Brain microvascular endothelial cell (primary cell): ENCODE measurements around the gene KCNMA1.

Source experiments
- DNase-seq: peaks from one replicate; pipeline ENCODE4 v3.0.0-alpha.2; 2020
- H3K27ac ChIP-seq: fragments of 250-450 bp; sonication (Bioruptor Pico); 2 replicates; pipeline ENCODE4 v1.5.1; 2020; ENCODE audit warnings: mild to moderate bottlenecking, moderate library complexity
- H3K27me3 ChIP-seq: fragments of 250-450 bp; sonication (Bioruptor Pico); replicated peaks from 2 replicates; pipeline ENCODE4 v1.5.1; 2020; ENCODE audit warnings: mild to moderate bottlenecking
- H3K36me3 ChIP-seq: fragments of 250-450 bp; sonication (Bioruptor Pico); replicated peaks from 2 replicates; pipeline ENCODE4 v1.5.1; 2020; ENCODE audit warnings: mild to moderate bottlenecking
- H3K4me3 ChIP-seq: 2 replicates; pipeline ENCODE4 v1.5.1; 2011; ENCODE audit warnings: low read depth, mild to moderate bottlenecking, control low read depth, low read length, moderate library complexity
- CTCF ChIP-seq: IDR thresholded peaks from 2 replicates; pipeline ENCODE4 v1.5.1; 2011; ENCODE audit warnings: low read depth, mild to moderate bottlenecking, moderate library complexity, low read length, control low read depth, inconsistent platforms; ENCODE audit errors: missing control alignments
- in situ Hi-C: cut with HindIII; loops from 2 replicates; pipeline ENCODE4 v1.10.0; 2017; ENCODE audit warnings: low sequenced_read_pairs, low pct_ligation_motif_present

KCNMA1 gene

GRCh38 chr10:77638321-77639101 lies 903 bp upstream of the KCNMA1 start:
- Histone ChIP-seq H3K27me3 (no peaks in the 10 kb centered on the region), H3K27ac (no peak overlapping the region), H3K36me3 (no peaks in the 10 kb centered on the region), H3K4me3 (peak overlapping the region; percentile 81)
- no peak for DNase-seq
- in situ Hi-C loops, result no loop called here
- TF ChIP-seq CTCF, result no peak

- Histone ChIP-seq H3K36me3 (no peaks in the 10 kb centered on the region), H3K27me3 (no peaks in the 10 kb centered on the region), H3K4me3 (peak overlapping the region; percentile 81), H3K27ac (no peak overlapping the region)
- no peak for TF ChIP-seq CTCF
- no peak for DNase-seq
- in situ Hi-C loops, result no loop called here
These were observed 559 bp downstream of the KCNMA1 start for GRCh38 chr10:77636967-77637531.

- in situ Hi-C loops, result no loop called here
- no peak overlapping the region for H3K27ac ChIP-seq
- TF ChIP-seq CTCF, result peak; percentile 44
- no peak for DNase-seq
- H3K27me3 ChIP-seq, result no peaks in the 10 kb centered on the region
- H3K4me3 ChIP-seq, result peak overlapping the region; percentile 81
- H3K36me3 ChIP-seq, result no peaks in the 10 kb centered on the region
These were observed 1.2 kb downstream of the KCNMA1 start for GRCh38 chr10:77636282-77636966.

GRCh38 chr10:77635402-77636227 lies 2.0 kb downstream of the KCNMA1 start:
- TF ChIP-seq CTCF, result no peak
- Histone ChIP-seq H3K27ac (no peak overlapping the region), H3K36me3 (no peaks in the 10 kb centered on the region), H3K27me3 (no peaks in the 10 kb centered on the region), H3K4me3 (peak overlapping the region; percentile 81)
- no peak for DNase-seq
- in situ Hi-C loops, result no loop called here

- in situ Hi-C loops, result no loop called here
- Histone ChIP-seq H3K27me3 (no peaks in the 10 kb centered on the region), H3K36me3 (no peaks in the 10 kb centered on the region), H3K27ac (no peak overlapping the region), H3K4me3 (no peak overlapping the region)
- no peak for DNase-seq
- no peak for TF ChIP-seq CTCF
These were observed 2.7 kb downstream of the KCNMA1 start for GRCh38 chr10:77634939-77635338.
